Measurements from ENCODE around the gene SPATA2. TPM values are rescaled to one million over a fixed set of nuclear protein-coding genes. Genes with fewer than 3 reads are reported as not detected.

Gene SPATA2
- total and polyA plus RNA-seq, 2 of the 13 experiments (the other 11 are each of a cell fraction or from before 2014, with no cell fraction given): 3.2 to 8.7 TPM

GRCh38 chr20:49915380-49916145, at the start of gene SPATA2 (continued):
- TF ChIP-seq ZBTB49 (CRISPR knock-in tag; IDR thresholded peaks at IDR 0.05; ENCODE audit: borderline replicate concordance) (peak; percentile 93; the same call in 1 of the 2 replicates), HNRNPUL1 (IDR thresholded peaks at IDR 0.05; ENCODE audit: low read depth, low read length) (no peak), ZNF546 (CRISPR knock-in tag; conservative IDR thresholded peaks at IDR 0.05) (peak; percentile 70; the same call in 1 of the 2 replicates), ESRRA (CRISPR knock-in tag; IDR thresholded peaks at IDR 0.05; ENCODE audit: low read depth) (peak; percentile 58; the same call in 1 of the 2 replicates), CAMTA2 (CRISPR knock-in tag; IDR thresholded peaks at IDR 0.05; ENCODE audit: borderline replicate concordance) (peak; percentile 99), JARID2 (CRISPR knock-in tag; IDR thresholded peaks at IDR 0.05; ENCODE audit: insufficient replicate concordance) (no peak), HNF4G (IDR thresholded peaks at IDR 0.05; ENCODE audit: borderline replicate concordance, low read depth, low read length) (no peak), HNF4G (CRISPR knock-in tag; IDR thresholded peaks at IDR 0.05; ENCODE audit: borderline replicate concordance, low read depth) (peak; percentile 65; the same call in 1 of the 2 replicates), DBP (CRISPR knock-in tag; IDR thresholded peaks at IDR 0.05; ENCODE audit: not compliant biosample characterization) (no peak), CBX1 (IDR thresholded peaks at IDR 0.05; ENCODE audit: low read depth) (peak; percentile 60), NCOA5 (CRISPR knock-in tag; IDR thresholded peaks at IDR 0.05) (no peak), FOSL2 (CRISPR knock-in tag; IDR thresholded peaks at IDR 0.05) (peak; percentile 50), XRCC5 (optimal IDR thresholded peaks at IDR 0.05; ENCODE audit: low read length) (peak; percentile 38), TFAP4 (IDR thresholded peaks at IDR 0.05; ENCODE audit: borderline replicate concordance, low read depth) (peak; percentile 18; the same call in 1 of the 2 replicates), STAG1 (CRISPR knock-in tag; IDR thresholded peaks at IDR 0.05) (peak; percentile 24; the same call in 1 of the 2 replicates), ZNF777 (CRISPR knock-in tag; IDR thresholded peaks at IDR 0.05) (peak; percentile 51)
- TF ChIP-seq, protein P1, sequence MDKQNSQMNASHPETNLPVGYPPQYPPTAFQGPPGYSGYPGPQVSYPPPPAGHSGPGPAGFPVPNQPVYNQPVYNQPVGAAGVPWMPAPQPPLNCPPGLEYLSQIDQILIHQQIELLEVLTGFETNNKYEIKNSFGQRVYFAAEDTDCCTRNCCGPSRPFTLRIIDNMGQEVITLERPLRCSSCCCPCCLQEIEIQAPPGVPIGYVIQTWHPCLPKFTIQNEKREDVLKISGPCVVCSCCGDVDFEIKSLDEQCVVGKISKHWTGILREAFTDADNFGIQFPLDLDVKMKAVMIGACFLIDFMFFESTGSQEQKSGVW (CRISPR knock-in tag; IDR thresholded peaks at IDR 0.05; ENCODE audit: borderline replicate concordance): no peak
- TF ChIP-seq, protein P2, sequence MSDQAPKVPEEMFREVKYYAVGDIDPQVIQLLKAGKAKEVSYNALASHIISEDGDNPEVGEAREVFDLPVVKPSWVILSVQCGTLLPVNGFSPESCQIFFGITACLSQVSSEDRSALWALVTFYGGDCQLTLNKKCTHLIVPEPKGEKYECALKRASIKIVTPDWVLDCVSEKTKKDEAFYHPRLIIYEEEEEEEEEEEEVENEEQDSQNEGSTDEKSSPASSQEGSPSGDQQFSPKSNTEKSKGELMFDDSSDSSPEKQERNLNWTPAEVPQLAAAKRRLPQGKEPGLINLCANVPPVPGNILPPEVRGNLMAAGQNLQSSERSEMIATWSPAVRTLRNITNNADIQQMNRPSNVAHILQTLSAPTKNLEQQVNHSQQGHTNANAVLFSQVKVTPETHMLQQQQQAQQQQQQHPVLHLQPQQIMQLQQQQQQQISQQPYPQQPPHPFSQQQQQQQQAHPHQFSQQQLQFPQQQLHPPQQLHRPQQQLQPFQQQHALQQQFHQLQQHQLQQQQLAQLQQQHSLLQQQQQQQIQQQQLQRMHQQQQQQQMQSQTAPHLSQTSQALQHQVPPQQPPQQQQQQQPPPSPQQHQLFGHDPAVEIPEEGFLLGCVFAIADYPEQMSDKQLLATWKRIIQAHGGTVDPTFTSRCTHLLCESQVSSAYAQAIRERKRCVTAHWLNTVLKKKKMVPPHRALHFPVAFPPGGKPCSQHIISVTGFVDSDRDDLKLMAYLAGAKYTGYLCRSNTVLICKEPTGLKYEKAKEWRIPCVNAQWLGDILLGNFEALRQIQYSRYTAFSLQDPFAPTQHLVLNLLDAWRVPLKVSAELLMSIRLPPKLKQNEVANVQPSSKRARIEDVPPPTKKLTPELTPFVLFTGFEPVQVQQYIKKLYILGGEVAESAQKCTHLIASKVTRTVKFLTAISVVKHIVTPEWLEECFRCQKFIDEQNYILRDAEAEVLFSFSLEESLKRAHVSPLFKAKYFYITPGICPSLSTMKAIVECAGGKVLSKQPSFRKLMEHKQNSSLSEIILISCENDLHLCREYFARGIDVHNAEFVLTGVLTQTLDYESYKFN (CRISPR knock-in tag; conservative IDR thresholded peaks at IDR 0.05): peak; percentile 44; the same call in 1 of the 2 replicates

Data from HepG2 (cell line).